G401 (cell line): Measurements from ENCODE around the gene ERF. TPM values are rescaled to one million over a fixed set of nuclear protein-coding genes. Genes with fewer than 3 reads are reported as not detected.
"Not testable (repeated sequence)": the region's sequence is repeated elsewhere in the genome, so short reads cannot be mapped to it uniquely, and the experiment has no call there.

Experiments used
- DNase-seq: peaks from one replicate; pipeline ENCODE4 v3.0.0-alpha.2; 2015; ENCODE audit warnings: low spot score
- in situ Hi-C: cut with HindIII; loops from 2 replicates; pipeline ENCODE4 v1.10.0; 2016; ENCODE audit warnings: low sequenced_read_pairs, mixed read lengths
- total RNA-seq: library from RNA; depleted of rRNA; stranded (reverse); fragments of >200 nt; shearing (Covaris generic); gene quantifications from 2 replicates; pipeline ENCODE4 v1.2.3, GENCODE V29; 2014

ERF gene
- total RNA-seq, 1 experiment from 2014 or later, result 157 TPM

DNA sequence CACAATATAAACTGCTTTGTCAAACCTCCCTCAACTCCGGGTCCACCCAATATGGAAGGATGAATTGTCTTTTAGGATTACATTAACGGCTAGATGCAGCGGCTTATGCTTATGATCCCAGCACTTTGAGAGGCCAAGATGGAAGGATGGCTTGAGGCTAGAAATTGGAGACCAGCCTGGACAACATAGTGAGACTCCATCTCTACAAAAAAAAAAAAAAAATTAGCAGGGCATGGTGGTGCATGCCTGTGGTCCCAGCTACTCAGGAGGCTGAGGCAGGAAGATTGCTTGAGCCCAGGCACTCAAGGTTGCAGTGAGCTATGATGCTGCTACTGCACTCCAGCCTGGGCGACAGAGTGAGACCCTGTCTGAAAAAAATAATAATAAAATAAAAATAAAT, 11.2 kb upstream of the ERF start:
- DNase-seq, in situ Hi-C loops: not testable (repeated sequence)

DNA sequence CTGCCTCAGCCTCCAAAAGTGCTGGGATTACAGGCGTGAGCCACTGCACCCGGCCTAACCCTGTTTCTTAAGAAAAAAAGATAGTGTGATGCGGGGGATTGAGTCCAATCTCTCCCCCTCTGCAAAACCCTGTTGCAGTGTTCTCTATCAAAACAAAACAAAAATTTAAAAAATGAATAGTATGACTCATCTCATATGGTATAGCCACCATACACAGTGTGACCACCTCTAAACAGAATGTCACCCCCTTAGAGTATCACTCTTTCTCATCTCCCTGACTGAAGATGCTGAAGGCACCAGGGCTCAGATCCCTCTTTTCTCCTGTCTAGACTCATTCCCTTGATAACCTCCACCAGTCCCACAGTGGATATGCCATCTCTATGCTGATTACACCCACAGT, 6.8 kb upstream of the ERF start:
- DNase-seq, result no peak
- in situ Hi-C loops, result no loop called here

DNA sequence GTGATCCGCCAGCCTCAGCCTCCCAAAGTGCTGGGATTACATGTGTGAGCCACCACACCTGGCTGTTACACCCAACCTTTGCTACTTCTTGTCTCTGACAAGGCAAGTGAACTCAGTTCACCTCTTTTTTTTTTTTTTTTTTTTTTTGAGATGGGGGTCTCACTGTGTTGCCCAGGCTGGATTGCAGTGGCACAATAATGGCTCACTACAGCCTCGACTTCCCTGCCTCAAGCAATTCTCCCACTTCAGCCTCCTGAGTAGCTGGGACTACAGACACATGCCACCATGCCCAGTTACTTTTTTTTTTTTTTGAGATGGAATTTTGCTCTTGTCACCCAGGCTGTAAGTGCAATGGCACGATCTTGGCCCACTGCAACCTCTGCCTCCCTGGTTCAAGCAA, 2.9 kb upstream of the ERF start:
- DNase-seq, in situ Hi-C loops: not testable (repeated sequence)

DNA sequence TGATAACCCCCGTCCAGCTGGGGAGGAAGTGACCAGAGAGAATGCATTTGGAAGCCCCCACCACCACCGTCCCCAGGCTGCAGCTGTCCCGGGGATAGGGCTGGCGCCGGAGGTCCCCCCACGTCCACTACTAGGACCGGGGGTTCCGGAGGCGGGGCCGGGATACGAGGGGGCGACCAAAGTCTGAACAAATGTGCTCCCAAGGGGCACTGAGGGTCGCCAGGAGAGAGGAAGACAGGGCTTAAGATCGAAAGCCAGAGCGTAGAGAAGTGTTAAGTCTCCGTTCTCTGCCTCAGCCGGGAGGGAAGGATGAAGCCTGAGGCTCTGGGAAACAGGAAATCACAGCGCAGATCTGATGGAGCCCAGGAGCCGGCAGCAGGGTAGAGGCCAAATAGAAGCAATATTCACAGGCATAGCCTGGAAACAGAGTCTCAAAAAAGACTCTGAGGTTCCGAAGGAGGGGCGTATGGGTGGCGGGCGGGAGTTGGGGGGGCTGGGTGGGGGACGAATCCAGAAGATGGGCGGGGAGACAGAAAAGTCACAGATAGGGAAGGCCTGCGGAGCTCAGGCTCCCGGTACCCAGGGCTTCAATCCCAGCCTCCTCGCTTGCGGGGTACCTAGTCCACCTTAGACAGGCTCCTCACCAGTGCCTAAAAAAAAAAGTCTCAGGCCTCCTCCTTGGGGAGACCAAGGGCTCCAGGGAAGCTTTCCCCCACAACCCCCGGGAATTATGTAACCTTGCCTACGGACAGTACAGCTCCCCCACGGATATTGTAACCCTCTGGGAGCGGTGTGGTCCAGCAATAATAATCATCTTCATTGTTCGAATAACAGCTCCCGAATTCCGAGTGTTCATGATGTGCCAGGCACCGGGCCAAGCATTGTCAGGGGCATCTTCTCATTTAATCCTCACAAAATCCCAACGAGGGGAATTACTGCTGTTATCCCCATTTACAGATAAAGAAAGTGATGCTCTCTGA, 1.1 kb upstream of the ERF start:
- in situ Hi-C loops, result no loop called here
- DNase-seq, result peak; percentile 78

DNA sequence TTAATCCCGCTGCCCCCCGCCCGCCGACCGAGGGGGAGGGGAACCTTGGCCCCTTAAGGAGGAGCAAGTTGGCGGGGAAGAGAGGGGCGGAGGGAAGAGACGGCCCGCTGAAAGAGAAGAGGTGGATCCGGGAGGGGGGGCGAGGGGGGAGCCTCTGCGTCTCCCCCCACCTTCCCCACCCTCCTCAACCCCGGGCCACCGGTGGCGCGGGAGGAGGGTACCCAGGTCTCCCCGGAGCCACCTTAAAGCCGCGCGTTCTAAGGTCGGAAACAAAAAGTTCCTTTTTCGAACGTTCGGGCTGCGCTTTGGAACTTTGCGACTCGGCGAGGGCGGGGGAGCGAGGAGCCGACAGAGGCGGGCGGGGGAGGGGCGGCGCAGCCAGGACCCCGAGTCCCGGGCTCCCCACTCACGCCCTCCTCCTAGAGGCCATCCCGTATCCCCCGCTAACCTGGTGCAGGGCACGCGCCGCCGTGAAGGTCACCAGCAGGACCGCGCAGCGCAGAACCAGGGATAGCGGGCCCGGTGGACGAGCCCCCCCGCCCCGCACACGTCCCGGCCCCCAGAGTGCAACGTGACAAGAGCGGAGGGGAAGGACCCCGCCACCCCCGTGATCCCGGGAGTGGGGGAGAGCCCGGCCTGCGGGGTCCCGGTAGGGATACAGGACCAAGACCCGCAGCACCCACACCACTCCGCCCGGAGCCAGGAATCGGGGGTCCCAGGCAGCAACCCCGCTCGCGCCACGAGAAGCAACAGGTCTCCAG, 659 bp downstream of the ERF start:
- in situ Hi-C loops, result no loop called here

DNA sequence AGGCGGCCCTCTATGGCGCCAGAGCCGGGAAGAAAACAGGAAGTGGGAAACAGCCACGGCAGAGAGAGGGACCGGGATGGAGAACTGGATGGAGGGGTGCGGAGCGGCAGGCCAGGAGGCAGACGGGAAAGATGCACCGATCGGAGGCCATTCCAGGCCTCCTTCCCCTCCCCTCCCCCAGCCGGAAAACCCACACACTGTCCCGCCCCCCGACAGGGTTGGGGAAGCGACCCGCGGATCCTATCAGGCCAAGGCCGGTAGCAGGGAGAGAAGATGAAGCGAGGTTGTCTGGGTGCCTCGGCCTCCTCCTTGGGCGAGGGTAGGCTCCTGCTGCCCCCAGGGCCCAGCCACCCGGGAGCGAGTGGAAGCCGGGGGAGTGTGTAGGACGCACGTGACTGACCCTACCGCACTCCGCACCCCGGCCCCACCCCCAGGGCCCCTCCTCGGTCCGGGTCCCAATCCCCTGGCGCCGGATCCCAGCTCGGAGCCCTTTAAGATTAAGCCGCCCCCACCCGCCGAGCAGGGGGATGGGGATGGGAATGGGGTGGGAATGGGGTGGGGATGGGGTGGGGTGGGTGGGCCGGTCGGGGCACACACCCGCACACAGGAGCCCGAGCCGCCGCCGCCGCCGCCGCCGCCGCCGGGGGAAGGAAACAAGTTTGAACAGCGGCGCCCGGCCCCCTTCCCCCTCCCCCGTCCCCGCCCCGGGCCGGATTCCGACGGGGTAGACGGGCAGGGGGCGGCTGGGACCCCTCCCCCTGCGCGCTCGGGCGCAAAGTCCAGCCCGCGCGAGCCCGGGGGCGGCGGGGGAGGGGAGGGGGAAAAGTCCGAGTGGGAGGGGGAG, 1.5 kb downstream of the ERF start:
- in situ Hi-C loops, result no loop called here
- DNase-seq, result peak; percentile 51

More for the DNA sequence above, 659 bp downstream of the ERF start:
- DNase-seq, result peak; percentile 60

DNA sequence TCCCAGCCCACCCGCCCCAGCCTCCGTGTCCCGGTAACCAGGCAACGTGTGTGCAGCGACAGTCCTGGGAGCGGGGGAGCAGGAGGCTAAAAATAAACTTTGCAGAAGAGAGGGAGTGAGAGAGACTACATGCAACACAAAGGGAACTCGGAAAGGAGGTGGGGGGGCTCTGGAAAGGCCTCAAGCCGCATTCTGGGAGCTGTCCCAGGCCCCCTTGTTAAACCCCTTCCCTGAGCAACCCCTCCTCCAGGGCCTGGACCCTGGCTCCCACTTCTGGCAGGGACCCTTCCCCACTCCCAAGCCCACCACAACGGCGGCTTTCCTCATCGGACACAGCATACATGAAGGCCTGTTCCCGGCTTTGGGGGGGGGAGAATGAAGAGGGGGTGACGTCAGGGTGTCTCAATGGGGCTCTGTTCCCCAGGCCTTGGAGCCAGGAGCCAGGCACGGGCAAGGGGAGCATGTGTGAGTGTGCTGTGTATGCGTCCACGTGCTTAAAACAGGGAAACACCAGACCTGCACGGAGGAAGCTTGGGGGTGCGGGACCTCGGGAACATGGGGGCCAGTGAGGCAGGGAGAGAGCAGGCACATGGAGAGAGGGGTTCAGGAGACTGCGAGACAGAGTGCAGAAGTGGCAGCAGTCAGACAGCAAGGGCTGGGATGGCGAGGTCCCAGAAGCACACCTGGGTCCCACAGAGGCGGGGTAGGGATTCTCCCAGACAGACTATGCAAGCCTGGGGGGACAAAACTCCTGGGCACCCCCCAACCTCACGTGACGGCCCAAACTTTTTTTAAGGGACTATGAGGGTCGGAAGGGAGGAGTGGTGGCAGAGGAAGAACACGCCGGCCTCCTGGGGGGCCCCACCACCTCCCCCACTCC, 2.3 kb downstream of the ERF start:
- in situ Hi-C loops, result no loop called here
- peak; percentile 73 for DNase-seq

DNA sequence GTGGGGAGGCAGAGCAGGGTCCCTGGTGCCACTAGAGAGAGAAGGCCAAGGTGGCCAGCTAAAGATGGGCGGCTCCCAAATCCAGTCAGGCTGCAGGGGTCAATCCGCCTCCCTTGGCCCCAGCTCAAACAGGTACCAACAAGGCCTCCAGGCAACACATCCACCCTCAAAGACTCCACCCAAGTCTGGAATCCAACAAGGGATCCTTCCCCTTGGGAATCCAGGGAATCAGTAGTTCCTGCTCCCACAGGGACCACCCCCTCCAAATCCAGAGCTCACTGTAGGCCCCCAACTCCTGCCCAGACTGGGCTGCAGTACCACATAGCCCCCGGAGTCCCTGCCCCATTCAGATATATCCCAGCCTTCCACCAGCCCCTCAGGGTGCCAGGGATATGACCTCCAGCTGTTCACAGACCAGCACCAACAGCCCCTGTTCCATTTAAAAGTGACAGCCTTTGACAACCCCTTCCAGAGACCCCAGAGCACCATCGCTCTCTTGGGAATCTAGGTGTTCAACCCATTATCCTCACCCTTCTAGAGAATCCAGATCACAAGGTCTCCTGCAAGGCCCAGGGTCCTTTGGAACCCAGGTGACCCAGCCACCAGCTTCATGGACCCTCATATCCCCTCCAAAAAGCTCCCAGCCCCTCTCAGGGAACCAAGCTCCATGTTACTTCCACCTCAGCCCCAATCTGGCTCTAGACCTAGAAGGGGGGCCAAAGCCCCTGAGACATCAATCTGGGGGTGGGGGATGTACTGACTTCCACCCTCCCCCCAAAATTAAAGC, 3.2 kb downstream of the ERF start:
- in situ Hi-C loops, result no loop called here
- DNase-seq, result peak; percentile 17

DNA sequence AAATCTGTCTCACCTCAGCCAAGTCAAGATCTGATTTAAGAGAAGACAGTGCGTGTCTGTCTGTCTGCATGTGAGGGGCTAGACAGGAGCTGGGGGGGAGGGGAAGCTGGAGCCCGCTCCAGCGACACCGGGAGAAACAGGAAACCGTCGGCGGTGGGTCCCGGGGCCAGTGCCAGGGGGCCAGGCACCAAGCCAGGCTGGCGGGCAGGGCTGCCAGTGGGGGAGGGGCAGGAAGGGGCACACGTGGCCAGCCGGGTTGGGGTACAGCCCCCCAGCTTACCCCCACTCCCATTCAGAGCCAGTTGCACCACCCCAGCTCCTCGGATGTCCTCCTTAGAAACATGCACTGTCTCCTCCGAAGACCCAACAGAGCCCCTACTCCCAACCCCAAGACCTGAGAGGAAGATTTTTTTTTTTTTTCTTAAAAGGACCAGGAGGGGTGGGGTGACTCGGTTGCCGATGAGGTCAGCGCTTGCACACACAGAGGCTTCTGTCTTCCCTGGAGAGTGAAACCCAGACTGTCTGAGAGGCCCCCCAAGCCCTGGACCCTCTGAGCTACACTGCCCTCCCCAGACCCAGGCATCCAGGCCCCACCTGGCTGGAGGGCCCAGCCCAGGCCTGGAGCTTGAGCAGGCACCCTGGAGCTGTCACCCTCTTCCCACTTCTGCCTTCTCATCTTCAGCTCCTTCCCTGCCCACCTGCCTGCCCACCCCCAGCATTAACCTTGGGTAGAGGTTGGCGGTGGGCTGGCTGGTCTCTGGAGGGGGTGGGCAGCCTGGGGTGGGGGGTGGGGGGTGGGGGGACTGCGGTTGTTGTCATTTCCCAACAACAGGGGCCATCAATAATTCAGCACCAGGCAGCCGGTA, 4.0 kb downstream of the ERF start:
- in situ Hi-C loops, result no loop called here

DNA sequence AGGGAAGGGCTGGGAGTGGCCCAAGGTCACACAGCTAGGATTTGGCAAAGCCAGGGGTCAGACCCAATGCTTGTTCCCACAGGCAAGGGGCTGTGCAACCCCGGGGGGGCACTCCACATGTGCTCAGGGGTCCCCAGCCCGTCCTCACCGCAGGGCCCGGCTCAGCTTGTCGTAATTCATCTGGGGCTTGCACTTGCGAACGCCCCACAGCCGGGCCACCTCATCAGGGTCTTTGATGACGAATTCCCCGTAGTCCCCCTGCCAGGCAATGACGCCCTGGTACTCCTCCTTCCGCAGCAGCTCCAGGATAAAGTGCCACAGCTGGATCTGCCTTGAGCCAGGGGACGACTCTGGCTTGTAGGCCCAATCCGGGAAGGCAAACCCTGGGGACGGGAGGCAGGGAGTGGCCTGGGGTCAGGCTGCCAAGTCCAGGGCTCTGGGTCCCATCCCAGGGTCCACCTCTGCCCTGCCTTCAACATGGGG, 4.7 kb downstream of the ERF start:
- in situ Hi-C loops, result no loop called here
- no peak for DNase-seq

More for the DNA sequence above, 4.0 kb downstream of the ERF start:
- no peak for DNase-seq

DNA sequence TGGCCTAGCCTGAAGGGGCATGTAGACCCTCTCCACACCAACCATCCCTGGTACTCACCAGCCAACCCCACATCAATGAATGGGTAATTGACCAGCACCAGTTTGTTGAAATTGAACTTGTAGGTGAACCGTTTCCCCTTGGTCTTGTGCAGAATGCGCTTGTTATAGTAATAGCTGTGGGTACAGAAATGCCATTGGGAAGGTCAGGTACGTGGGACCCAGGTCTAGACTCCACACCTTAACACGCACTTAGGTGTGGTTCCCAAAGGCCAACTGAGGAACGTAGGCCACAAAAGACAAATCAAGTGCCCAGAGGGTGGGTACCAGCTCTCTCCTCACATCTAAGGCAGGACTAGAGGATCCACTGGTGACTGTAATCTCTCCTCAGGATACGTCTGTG, 5.2 kb downstream of the ERF start:
- in situ Hi-C loops, result no loop called here
- DNase-seq, result no peak

DNA sequence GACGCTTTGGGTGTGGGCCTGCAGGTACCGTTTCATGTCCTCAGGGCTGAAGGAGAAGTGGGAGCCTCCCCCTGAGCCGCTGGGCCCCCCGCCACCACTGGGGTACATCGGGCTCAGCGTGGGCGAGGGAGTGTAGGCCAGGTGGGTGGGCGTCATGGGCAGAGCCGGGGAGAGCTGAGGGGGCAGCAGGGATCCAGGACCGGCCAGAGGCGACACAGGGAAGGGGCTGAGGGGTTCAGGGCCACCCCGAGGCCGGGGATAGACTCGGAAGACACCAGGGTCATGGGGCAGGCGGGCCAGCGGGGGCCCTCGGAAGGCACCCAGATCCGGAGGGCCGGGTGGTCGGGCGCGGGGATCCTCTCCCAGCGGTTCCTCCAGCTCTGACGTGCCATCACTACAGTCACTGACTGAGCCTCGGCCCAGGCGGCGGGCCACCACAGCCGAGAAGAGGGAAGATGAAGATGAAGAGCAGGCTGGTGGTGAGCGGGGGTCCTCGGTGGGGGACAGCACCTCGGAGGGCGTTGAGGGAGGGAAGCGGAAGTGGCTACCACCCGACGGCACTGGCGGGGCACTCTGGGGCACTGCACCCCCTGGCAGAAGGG, 5.7 kb downstream of the ERF start:
- in situ Hi-C loops, result no loop called here
- no peak for DNase-seq

DNA sequence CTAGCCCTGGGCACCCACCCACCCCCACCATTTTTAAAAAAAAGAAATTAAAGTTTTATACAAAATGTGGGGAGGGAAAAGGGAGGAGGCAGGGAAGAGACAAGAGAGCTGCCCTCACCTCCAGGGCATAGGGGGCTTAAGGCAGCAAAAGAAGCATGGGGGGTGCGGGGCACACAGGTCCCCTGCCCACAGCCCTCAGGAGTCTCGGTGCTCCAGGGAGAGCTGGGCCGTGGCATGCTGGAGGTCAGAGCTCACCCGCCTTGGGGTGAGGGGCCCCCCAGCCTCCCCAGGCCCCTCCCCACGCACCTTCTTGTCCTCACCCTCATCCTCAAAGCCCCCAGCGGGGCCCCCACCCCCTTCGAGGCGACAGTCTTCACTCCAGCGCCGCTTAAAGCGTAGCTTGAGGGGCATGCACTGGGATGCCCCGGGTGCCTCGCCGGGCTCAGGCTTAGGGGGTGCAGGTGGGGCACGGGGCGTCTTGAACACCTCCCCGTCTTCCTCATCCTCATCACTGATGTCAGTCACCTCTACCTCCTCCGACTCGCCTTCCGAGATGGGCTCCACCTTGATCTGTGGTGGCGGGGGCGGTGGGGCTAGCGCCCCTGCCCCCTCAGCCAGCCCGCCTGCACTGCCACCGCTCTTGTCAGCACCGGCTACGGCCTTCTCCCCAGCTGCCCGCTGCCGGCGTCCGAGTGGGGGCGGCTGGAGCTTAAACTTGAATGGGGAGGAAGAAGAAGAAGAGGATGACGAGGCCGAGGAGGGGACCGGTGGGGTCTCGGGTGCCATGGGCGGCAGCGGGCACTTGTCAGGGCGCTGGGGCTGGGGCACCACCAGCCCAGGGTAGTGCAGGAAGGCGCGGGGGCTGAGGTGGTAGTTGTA, 6.4 kb downstream of the ERF start:
- in situ Hi-C loops, result no loop called here
- DNase-seq, result no peak

DNA sequence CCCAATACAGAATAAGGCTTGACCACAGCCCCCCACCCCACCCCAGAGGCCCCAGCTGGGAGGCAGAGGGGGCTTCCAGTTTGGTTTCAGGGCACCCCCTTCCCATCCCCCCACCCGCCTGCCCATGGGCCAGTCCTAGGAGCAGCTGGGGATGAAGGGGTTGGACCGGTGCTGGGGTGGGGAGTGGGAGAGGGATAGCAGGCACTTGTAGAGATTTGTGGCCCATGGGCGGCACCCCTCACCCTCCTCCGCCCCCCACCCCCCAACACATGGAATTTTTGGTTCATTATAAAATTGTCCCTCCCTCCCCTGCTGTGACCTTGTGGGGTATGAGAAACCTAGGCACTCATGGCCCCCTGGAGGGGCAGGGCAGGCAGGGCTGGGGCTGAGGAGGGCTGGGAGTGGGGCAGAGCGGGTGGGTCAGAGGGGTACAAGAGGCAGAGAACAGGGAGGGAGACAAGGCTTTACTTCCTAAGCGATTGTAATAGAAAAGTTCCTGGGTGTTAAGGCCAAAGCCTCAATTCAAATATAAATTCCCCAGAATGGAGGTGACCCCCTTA, 7.2 kb downstream of the ERF start:
- in situ Hi-C loops, result no loop called here
- DNase-seq, result no peak
